ENCODE results near the gene OR8G1. TPM values are rescaled to one million over a fixed set of nuclear protein-coding genes. Genes with fewer than 3 reads are reported as not detected.
"Not testable (repeated sequence)": the region's sequence is repeated elsewhere in the genome, so short reads cannot be mapped to it uniquely, and the experiment has no call there.

OR8G1 gene
- total RNA-seq, 1 donor from 2014 or later: not detected

DNA sequence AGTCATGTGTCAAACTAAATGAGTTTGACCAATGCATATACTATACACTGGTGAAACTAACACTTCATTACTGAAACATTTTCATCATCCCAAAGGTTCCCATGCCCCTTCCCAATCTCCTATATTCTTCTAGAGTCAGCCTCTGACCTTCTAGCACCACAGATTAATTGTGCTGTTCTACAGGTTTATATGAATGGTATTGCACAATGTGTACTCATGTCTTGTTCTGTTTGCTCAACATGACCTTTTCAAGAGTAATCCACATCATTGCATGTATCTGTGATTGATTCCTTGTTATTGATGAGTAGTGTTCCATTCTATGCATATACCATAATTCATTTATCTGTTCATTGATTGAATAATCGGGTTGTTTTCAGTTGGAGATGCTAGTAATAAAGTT lies 7.5 kb upstream of the OR8G1 start:
- no peaks in the 10 kb centered on the region for H3K4me1 ChIP-seq
- H3K36me3 ChIP-seq: no peaks in the 10 kb centered on the region
- no peaks in the 10 kb centered on the region for H3K9me3 ChIP-seq
- intact Hi-C loops (cut with DNase I): no loop called here
- no peak overlapping the region for H3K4me3 ChIP-seq
- TF ChIP-seq POLR2AphosphoS5 (IDR thresholded peaks at IDR 0.05; ENCODE audit: insufficient read depth in 1 of 2, low read depth in 1 of 2): no peak
- no peak for TF ChIP-seq POLR2A (IDR thresholded peaks at IDR 0.05)
- TF ChIP-seq, protein P1, sequence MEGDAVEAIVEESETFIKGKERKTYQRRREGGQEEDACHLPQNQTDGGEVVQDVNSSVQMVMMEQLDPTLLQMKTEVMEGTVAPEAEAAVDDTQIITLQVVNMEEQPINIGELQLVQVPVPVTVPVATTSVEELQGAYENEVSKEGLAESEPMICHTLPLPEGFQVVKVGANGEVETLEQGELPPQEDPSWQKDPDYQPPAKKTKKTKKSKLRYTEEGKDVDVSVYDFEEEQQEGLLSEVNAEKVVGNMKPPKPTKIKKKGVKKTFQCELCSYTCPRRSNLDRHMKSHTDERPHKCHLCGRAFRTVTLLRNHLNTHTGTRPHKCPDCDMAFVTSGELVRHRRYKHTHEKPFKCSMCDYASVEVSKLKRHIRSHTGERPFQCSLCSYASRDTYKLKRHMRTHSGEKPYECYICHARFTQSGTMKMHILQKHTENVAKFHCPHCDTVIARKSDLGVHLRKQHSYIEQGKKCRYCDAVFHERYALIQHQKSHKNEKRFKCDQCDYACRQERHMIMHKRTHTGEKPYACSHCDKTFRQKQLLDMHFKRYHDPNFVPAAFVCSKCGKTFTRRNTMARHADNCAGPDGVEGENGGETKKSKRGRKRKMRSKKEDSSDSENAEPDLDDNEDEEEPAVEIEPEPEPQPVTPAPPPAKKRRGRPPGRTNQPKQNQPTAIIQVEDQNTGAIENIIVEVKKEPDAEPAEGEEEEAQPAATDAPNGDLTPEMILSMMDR (IDR thresholded peaks at IDR 0.05): no peak
- no peak overlapping the region for H3K27ac ChIP-seq
- no peak for DNase-seq (ENCODE audit: extremely low spot score in 2 of 2)
- no peaks in the 10 kb centered on the region for H3K27me3 ChIP-seq

DNA sequence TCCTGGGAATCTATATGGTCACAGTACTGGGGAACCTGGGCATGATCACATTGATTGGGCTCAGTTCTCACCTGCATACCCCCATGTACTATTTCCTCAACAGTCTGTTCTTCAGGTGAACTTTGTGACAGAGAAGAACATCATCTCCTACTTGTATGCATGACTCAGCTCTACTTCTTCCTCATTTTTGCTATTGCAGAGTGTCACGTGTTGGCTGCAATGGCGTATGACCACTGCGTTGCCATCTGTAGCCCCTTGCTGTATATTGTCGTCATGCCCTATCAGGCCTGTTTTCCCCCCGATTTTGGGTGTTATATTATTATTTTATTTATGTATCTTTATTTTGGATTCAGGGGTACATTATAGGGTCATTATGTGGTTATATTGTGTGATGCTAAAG lies 2.4 kb upstream of the OR8G1 start:
- no peak for DNase-seq (ENCODE audit: extremely low spot score in 2 of 2)
- TF ChIP-seq POLR2A (IDR thresholded peaks at IDR 0.05): no peak
- TF ChIP-seq POLR2AphosphoS5 (IDR thresholded peaks at IDR 0.05; ENCODE audit: insufficient read depth in 1 of 2, low read depth in 1 of 2): no peak
- TF ChIP-seq, protein P1 (IDR thresholded peaks at IDR 0.05): no peak
- no peak overlapping the region for H3K27ac ChIP-seq
- no peaks in the 10 kb centered on the region for H3K27me3 ChIP-seq
- no peaks in the 10 kb centered on the region for H3K36me3 ChIP-seq
- intact Hi-C loops (cut with DNase I): no loop called here
- H3K4me3 ChIP-seq: no peak overlapping the region
- H3K4me1 ChIP-seq: no peaks in the 10 kb centered on the region
- no peaks in the 10 kb centered on the region for H3K9me3 ChIP-seq

DNA sequence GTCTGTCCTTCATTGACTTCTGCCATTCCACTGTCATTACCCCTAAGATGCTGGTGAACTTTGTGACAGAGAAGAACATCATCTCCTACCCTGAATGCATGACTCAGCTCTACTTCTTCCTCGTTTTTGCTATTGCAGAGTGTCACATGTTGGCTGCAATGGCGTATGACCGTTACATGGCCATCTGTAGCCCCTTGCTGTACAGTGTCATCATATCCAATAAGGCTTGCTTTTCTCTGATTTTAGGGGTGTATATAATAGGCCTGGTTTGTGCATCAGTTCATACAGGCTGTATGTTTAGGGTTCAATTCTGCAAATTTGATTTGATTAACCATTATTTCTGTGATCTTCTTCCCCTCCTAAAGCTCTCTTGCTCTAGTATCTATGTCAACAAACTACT lies 9.0 kb downstream of the OR8G1 start:
- H3K27ac ChIP-seq; H3K4me1 ChIP-seq; DNase-seq (ENCODE audit: extremely low spot score in 2 of 2); H3K27me3 ChIP-seq; H3K36me3 ChIP-seq; H3K4me3 ChIP-seq; H3K9me3 ChIP-seq; intact Hi-C loops (cut with DNase I): not testable (repeated sequence)

DNA sequence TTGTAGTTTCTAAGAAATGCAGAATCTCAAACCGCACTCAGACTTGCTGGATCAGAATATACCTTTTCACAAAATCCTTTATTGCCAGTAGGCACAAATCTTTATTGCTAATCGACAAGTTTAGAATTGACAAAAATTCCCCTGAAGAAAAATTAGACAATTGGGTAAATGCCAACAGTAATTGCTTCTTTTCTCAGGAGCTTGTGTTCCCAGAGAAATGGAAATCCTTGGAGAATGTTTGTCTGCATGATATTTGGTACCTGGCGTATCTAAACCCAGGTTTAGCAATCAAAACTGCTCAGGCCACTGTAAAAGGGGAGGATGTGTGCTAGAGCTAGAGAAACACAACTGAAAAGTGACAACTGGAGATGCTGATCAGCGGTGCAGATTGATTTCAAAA lies 15.2 kb downstream of the OR8G1 start, which contains the start of gene OR8G5:
OR8G5 (plus strand) TSS at position 301 of the 400 bp plus-strand sequence. CDS start 8,556 bp downstream, outside the sequence.
- intact Hi-C loops (cut with DNase I): no loop called here
- H3K36me3 ChIP-seq: no peaks in the 10 kb centered on the region
- H3K4me3 ChIP-seq: no peak within 1 kb of the TSS
- no peaks in the 10 kb centered on the region for H3K4me1 ChIP-seq
- TF ChIP-seq POLR2AphosphoS5 (IDR thresholded peaks at IDR 0.05; ENCODE audit: insufficient read depth in 1 of 2, low read depth in 1 of 2) (no peak), POLR2A (IDR thresholded peaks at IDR 0.05) (no peak)
- TF ChIP-seq, protein P1 (IDR thresholded peaks at IDR 0.05): no peak
- DNase-seq (ENCODE audit: extremely low spot score in 2 of 2): no peak
- no peaks in the 10 kb centered on the region for H3K27me3 ChIP-seq
- no peaks in the 10 kb centered on the region for H3K9me3 ChIP-seq
- H3K27ac ChIP-seq: no peak within 1 kb of the TSS

DNA sequence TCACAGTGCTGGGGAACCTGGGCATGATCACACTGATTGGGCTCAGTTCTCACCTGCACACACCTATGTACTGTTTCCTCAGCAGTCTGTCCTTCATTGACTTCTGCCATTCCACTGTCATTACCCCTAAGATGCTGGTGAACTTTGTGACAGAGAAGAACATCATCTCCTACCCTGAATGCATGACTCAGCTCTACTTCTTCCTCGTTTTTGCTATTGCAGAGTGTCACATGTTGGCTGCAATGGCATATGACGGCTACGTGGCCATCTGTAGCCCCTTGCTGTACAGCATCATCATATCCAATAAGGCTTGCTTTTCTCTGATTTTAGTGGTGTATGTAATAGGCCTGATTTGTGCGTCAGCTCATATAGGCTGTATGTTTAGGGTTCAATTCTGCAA lies 24.1 kb downstream of the OR8G1 start:
- intact Hi-C loops (cut with DNase I); H3K4me1 ChIP-seq; H3K27ac ChIP-seq; H3K9me3 ChIP-seq; H3K4me3 ChIP-seq; H3K27me3 ChIP-seq; H3K36me3 ChIP-seq; DNase-seq (ENCODE audit: extremely low spot score in 2 of 2): not testable (repeated sequence)

DNA sequence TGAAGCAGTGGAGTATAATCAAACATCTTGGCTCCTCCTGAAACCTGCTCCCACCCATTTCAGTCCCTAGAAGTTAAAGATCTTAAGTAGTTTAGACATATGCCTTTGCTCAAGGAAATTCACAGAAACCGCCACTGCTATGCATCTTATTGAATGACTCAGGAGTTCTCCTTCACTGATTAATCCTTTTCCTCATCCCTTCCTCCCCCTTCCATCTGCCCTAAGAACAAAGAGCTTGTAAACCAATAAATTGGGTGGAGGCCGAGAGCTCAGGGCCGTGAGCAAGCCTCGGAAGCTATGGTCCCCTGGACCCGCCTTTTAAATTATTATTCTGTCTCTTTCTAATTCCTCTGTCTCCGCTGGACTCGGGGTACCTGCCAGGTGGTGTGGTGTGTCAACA lies 30.0 kb downstream of the OR8G1 start:
- H3K4me3 ChIP-seq; H3K4me1 ChIP-seq; H3K36me3 ChIP-seq; H3K9me3 ChIP-seq; DNase-seq (ENCODE audit: extremely low spot score in 2 of 2); intact Hi-C loops (cut with DNase I); H3K27ac ChIP-seq; H3K27me3 ChIP-seq: not testable (repeated sequence)

DNA sequence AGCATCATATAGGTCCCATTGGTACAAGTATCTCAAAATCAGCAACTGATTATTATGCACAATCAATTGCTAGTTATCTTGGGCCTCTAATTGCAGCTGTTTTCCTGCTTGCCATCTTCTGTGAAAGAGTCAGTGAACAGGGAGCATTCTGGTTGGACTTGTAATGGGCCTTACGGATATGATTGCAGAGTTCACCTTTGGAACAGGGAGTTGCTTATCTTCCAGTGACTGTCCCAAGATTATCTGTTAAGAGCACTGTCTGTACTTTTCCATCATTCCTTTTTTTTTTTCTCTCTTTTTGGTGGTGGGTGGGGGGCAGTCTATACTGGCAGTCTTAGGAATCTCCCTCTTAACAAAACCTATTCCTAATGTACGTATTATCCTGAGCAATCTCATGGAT lies 33.1 kb downstream of the OR8G1 start:
- Histone ChIP-seq H3K36me3 (no peaks in the 10 kb centered on the region), H3K27ac (no peak overlapping the region), H3K9me3 (no peaks in the 10 kb centered on the region), H3K27me3 (no peaks in the 10 kb centered on the region), H3K4me3 (no peak overlapping the region), H3K4me1 (no peaks in the 10 kb centered on the region)
- TF ChIP-seq POLR2A (IDR thresholded peaks at IDR 0.05): no peak
- TF ChIP-seq POLR2AphosphoS5 (IDR thresholded peaks at IDR 0.05; ENCODE audit: insufficient read depth in 1 of 2, low read depth in 1 of 2): no peak
- TF ChIP-seq, protein P1 (IDR thresholded peaks at IDR 0.05): no peak
- intact Hi-C loops (cut with DNase I): no loop called here
- no peak for DNase-seq (ENCODE audit: extremely low spot score in 2 of 2)

Measured in vagina (tissue), 2 donors.